Islet precursor cell (in vitro differentiated cells): ENCODE measurements around the gene ATP9B.
"Not testable (repeated sequence)": the region's sequence is repeated elsewhere in the genome, so short reads cannot be mapped to it uniquely, and the experiment has no call there.

ENCODE experiments used
- DNase-seq: peaks from one replicate; pipeline ENCODE4 v3.0.0-alpha.2; 2018

The ATP9B gene

GRCh38 chr18:79071037-79071436 is 1.8 kb downstream of the ATP9B start:
- DNase-seq: no peak

DNA sequence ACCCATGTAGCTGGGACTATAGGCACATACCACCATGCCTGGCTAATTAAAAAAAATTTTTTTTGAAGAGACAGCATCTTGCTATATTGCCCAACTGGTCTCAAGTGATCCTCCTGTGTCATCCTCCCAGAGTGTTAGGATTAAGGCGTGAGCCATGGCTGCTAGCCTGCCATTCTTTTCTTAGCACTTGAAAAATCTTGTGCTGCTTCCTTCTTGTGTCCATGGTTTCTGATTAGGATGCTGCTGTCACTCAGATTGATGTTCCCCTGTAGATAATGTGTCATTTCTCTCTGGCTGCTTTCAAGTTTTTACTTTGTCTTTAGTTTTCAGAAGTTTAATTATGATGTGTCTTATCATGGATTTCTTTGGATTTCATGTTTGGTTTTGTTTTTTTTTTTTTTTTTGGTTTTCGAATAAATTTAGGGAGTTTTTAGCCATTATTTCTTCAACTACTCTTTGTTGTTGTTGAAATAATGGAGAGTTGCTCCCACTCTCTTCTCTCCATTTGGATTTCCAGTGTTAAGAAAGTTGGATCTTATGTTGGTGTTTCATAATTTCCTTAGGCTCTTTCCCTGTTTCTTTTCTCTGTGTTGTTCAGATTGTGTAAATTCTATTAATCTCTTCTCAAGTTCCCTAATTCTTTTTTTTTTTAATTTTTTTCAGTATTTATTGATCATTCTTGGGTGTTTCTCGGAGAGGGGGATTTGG is 2.5 kb downstream of the ATP9B start:
- no peak for DNase-seq

DNA sequence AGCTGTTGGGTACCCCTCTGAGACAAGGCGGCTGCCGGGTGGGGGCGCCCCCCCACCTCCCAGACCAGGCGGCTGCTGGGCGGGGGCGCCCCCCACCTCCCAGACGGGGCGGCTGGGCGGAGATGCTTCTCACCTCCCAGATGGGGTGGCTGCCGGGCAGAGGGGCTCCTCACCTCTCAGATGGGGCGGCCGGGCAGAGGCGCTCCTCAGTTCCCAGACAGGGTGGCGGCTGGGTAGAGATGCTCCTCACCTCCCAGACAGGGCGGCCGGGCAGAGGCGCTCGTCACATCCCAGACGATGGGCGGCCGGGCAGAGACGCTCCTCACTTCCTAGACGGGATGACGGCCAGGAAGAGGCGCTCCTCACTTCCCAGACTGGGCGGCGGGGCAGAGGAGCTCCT is 3.5 kb downstream of the ATP9B start:
- not testable (repeated sequence) for DNase-seq

- no peak for DNase-seq
Measured at GRCh38 chr18:79077181-79077580, 8.0 kb downstream of the ATP9B start.

DNA sequence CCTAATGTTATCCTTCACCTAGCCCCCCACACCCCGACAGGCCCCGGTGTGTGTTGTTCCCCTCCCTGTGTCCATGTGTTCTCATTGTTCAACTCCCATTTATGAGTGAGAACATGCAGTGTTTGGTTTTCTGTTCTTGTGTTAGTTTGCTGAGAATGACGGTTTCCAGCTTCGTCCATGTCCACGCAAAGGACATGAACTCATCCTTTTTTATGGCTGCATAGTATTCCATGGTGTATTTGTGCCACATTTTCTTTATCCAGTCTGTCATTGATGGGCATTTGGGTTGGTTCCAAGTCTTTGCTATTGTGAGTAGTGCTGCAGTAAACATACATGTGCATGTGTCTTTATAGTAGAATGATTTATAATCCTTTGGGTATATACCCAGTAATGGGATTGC is 9.6 kb downstream of the ATP9B start:
- not testable (repeated sequence) for DNase-seq

DNA sequence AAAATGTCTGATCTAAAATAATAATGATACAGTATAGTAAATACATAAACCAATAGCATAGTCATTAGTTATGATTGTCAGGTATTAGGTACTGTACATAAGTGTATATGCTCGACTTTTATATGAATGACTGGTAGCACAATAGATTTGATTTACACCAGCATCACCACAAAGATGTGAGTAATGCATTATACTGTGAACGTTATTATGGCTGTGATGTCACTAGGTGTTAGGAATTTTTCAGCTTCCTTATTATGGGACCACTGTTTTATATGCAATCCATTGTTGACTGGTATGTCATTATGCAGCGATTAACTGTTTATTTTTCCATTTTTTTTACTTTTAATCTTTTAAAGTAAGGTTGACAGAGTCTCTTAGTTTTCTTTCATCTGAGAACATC is 23.7 kb downstream of the ATP9B start:
- DNase-seq: no peak

DNA sequence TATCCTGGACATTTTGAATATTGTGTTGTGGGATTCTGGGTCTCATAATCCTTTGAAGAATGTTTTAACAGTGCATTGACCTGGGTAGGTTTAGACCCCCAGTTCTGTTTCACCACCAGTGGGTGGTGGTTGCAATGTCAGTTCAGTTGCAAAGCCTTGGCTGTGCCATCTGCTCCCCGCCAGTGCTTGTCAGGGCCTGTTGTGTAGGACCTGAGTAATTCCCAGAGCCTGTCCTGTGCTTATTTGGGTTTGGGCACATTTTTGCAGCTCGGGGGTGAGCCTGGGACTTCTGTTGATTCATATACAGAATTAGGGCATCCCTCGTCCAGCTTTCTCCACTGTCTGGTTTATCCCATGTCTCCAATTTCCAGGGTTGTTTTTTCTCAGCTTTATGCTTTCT is 24.8 kb downstream of the ATP9B start:
- DNase-seq: no peak

GRCh38 chr18:79095216-79095615 is 26.0 kb downstream of the ATP9B start:
- DNase-seq: no peak

DNA sequence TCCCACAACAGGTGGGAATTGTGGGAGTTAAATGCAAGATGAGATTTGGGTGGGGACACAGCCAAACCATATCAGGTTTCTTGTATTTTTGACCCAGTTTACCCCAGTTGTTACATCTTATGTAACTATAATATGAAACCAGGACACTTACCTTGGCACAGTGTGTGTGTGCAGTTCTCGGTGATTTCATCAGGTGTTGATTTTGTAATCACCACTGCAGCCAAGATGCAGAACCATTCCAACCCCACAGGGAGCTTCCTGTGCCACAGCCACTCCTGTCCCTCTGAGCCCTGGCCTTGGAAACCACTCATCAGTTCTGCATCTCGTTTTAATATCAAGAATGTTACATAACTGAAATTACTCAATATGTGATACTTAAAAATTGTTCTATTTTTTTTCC is 31.8 kb downstream of the ATP9B start:
- DNase-seq: no peak

- DNase-seq: no peak
Measured at GRCh38 chr18:79102886-79103285, 33.7 kb downstream of the ATP9B start.

DNA sequence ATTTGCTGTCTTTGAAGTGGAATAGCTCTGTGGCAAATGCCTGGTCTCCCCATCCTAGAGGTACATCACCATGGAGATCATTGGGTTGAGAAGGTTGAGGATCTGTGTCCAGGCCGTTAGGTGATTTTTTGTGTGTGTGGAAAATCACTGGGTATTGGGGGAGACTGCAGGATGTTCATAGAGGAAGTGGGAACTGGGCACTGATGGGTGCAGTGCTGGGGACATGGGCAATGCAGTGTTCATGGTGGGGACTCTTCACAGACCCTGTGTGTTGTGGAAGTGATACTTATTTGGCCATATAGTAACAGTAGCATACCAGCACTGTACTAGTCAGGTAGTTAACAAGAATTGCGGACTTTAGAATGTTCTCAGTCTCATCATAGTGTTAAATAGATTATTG is 34.9 kb downstream of the ATP9B start:
- DNase-seq: no peak

GRCh38 chr18:79105455-79105854 is 36.3 kb downstream of the ATP9B start:
- no peak for DNase-seq

- no peak for DNase-seq
Measured at GRCh38 chr18:79106084-79106483, 36.9 kb downstream of the ATP9B start.

DNA sequence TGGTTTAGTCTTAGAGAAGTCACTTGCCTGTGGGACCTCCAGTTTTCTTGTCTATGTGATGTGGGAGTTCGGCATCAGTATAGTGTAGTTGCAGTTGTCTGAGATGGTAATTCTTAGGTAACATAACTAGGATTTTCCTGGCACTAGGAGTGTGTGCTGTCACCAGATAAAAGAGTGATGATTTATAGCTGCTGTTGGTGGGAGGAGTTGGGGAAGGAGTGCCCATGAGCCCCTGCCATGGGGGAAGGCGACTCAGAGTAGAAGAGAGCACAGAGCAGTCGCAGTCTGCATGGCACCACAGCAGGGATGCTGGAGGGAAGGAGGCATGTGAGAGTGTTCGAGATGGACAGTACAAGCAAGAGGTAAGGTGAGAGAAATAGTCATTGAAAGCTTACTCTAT is 38.7 kb downstream of the ATP9B start:
- no peak for DNase-seq

GRCh38 chr18:79108549-79109215 is 39.5 kb downstream of the ATP9B start:
- DNase-seq: no peak

DNA sequence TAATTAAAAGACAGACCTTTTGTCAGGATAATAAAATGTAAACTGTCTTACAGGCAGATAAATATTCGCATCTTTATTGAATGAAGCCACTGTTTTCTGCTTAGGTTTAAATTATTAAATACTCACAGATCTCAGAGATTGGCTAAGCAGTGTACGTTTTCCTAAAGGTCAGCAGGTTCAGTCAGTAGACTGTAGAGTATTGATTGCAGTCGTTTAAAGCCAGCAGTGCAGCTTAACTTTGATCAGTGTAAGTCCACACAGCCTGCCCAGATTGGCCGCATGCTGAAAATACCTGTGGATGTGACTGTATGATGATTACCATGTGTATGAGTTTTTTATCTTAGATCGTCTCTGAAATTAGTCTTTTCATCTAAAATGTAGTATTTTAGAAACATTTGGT is 42.3 kb downstream of the ATP9B start:
- DNase-seq: no peak

DNA sequence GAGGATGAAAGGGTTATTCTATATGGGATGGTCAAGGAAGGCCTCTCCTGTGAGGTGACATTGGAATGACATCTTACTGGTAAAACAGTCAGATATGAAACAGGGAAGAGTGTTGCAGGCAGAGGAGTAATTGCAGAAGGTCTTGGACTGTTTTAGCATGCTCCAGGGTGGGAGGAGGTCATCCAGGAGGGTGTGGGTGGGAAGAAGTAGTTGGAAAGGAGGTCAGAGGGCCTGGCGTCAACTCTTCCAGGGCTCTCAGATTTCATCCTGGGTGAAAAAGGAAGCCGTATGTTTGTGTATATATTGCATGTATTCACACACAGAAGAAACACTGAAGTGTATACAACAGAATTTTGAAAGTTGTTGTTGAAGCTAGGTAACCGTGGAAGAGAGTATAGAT is 48.2 kb downstream of the ATP9B start:
- no peak for DNase-seq

DNA sequence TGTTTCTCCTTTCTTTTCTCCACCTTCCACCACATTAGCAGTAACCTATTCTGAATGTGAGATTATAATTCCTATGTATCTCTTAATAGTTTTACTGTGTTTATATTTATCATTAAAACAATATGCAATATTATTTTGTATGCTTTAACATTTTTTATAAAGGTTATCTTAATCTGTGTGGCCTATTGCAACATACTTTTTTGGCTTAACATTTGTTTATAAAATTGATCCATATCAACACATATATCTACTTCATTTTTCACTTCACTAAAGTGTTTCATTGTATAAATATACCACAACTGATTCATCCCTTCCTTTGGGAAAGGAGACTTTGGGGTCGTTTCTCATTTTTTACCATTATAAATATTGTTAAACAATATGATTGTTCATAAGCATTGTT is 48.6 kb downstream of the ATP9B start:
- no peak for DNase-seq

DNA sequence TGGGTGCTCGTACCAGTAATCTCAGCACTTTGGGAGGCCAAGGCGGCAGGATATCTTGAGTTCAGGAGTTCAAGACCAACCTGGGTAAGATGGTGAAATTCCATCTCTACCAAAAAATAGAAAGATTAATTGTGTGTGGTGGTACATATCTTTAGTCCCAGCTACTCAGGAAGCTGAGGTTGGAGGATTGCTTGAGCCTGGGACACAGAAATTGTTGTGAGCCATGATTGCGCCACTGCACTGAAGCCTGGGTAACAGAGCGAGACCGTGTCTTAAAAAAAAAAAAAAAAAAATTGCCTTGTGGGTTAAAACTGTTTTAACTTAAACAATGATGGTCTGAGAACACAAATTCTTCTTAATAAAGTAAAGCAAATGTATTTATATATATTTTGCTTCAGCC is 49.6 kb downstream of the ATP9B start:
- no peak for DNase-seq

DNA sequence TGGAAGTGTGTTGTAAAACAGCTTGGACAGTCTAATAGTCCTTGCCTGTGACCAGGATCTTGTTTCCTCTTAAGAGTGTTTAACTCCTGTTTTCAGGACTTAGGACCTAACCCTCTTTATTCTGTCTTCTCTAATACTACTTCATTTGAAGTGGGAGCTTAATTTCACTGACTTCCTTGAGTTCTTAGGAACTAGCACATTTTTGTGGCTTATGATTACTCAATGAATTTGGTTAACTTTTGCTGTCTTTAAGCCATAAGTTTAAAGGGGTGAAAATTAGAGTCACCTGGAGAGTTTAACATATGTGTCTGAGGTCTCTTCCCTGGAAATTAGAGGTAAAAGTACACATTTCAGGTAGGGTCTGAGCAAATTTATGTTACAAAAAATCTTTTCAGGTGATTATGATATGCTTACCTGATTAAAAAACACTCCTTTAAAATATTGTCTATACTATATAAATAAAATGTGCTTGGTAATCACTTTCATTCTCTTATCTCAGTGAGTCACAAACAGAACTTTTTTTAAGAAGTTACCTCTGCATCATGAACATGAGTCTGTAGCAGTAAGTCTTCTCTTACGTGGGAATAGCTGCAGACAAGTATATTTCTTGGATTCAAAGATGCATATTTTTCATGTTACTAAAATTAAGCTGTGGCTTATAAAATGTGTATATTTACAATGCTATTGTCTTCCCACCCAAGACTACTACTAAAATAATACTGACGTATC is 52.7 kb downstream of the ATP9B start:
- DNase-seq: no peak

GRCh38 chr18:79123948-79124347 is 54.8 kb downstream of the ATP9B start:
- DNase-seq: no peak

DNA sequence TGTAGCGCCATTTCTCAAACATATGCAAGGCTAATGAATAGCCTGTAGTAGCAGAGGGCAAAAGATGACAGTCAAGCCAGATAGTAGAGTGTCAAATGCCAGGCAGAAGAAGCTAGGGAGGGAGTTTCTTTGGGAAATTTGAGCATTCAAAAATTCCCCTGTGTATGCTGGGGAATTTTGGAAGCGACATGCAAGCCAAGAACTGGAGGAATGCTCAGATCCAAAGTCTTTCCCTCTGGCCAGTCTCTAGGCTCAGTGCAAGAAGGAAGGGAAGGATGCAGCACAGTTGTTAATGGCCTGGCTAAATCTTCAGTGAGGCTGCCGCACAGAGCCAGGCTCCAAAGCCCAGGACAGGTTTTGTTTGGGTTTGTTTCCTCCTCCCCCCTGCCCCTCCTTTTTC is 59.9 kb downstream of the ATP9B start:
- DNase-seq: no peak

GRCh38 chr18:79133724-79134123 is 64.5 kb downstream of the ATP9B start:
- DNase-seq: no peak

DNA sequence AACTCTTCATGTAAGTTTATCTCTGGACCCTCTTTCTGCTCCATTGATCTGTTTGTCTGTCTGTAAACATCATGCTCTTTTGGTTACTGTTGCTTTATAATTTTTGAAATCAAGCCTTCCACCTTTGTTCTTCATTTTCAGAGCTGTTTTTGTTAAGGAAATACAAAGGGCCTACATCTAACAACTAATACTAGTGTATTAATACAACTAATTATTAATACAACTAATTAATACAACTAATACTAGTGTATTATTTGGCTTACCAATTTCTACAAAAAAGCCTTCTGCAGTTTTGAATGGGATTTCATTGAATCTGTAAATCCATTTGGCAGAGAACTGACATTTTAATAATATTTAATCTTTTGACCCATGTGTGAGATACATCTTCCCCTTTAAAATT is 66.7 kb downstream of the ATP9B start:
- no peak for DNase-seq
